A673 (cell line): ENCODE results near the gene TBPL1. TPM values are rescaled to one million over a fixed set of nuclear protein-coding genes. Genes with fewer than 3 reads are reported as not detected.

Source experiments
- BruUV-seq: library from RNA; stranded (reverse); fragments of 400-500 nt; replicated peaks from 2 replicates; lab custom pipeline; 2021; lab: Mats Ljungman, UMichigan
- CTCF ChIA-PET: fragments of 300-600 bp; sonication (Branson Sonifier 250); formaldehyde crosslinking; loops from one replicate; lab custom pipeline; 2022; ENCODE audit warnings: antibody characterized with exemption; lab: Charles Lee
- POLR2A ChIA-PET: fragments of 300-600 bp; sonication (Branson Sonifier 250); formaldehyde crosslinking; loops from one replicate; lab custom pipeline; 2022; ENCODE audit warnings: antibody characterized with exemption; ENCODE audit not compliant: low non-redundant PET; lab: Charles Lee
- DNase-seq: peaks from one replicate; pipeline ENCODE4 v3.0.0-alpha.2; 2015; ENCODE audit warnings: low spot score
- H3K27ac ChIP-seq: fragments of 200-600 bp; sonication (generic); 2 replicates; pipeline ENCODE4 v1.5.1; 2016; ENCODE audit warnings: mixed run types, low read depth, mild to moderate bottlenecking, mixed read lengths, antibody characterized with exemption, low read length; ENCODE audit not compliant: poor library complexity, severe bottlenecking
- H3K27me3 ChIP-seq: fragments of 200-600 bp; sonication (generic); replicated peaks from 2 replicates; pipeline ENCODE4 v1.6.1; 2017; ENCODE audit warnings: mixed run types, low read depth, mild to moderate bottlenecking, mixed read lengths, antibody characterized with exemption, low read length; ENCODE audit not compliant: insufficient read depth, poor library complexity
- H3K36me3 ChIP-seq: fragments of 200-600 bp; sonication (generic); 2 replicates; pipeline ENCODE4 v1.6.1; 2016; ENCODE audit warnings: mixed run types, mild to moderate bottlenecking, mixed read lengths, antibody characterized with exemption, low read length; ENCODE audit not compliant: insufficient read depth, poor library complexity, severe bottlenecking
- H3K4me1 ChIP-seq: fragments of 200-600 bp; sonication (generic); 2 replicates; pipeline ENCODE4 v1.6.1; 2017; ENCODE audit warnings: mixed run types, mild to moderate bottlenecking, mixed read lengths, antibody characterized with exemption, low read length; ENCODE audit not compliant: insufficient read depth, poor library complexity, severe bottlenecking
- H3K4me3 ChIP-seq: fragments of 200-600 bp; sonication (generic); 2 replicates; pipeline ENCODE4 v1.5.1; 2016; ENCODE audit warnings: low read depth, mixed run types, mild to moderate bottlenecking, mixed read lengths, low read length; ENCODE audit not compliant: poor library complexity, severe bottlenecking
- H3K9me3 ChIP-seq: fragments of 200-600 bp; sonication (generic); 2 replicates; pipeline ENCODE4 v1.6.1; 2016; ENCODE audit warnings: mixed run types, low read depth, mild to moderate bottlenecking, mixed read lengths, antibody characterized with exemption, low read length; ENCODE audit not compliant: poor library complexity, severe bottlenecking
- EZH2 ChIP-seq: fragments of 200-600 bp; sonication (generic); IDR thresholded peaks from 2 replicates; pipeline ENCODE4 v1.6.1; 2017; ENCODE audit warnings: borderline replicate concordance, low read depth, mild to moderate bottlenecking, mixed read lengths, antibody characterized with exemption, low read length; ENCODE audit not compliant: poor library complexity, severe bottlenecking
- intact Hi-C: fragments of 100-400 bp; cut with micrococcal nuclease; formaldehyde crosslinking; loops from one replicate; pipeline ENCODE4 v1.10.0; 2022; ENCODE audit not compliant: unreplicated experiment
- total RNA-seq: library from RNA; stranded (reverse); gene quantifications from 2 replicates; pipeline ENCODE4 v1.2.3, GENCODE V29; 2021
- TF ChIP-seq, protein P1 (sequence below): fragments of 300-800, 200-600 bp; sonication (generic); conservative IDR thresholded peaks from 2 replicates; pipeline ENCODE4 v1.5.1; 2017; ENCODE audit warnings: low read depth, mild to moderate bottlenecking, antibody characterized with exemption, low read length, moderate library complexity, mixed read lengths

TBPL1 gene
- total RNA-seq, 1 experiment from 2014 or later, result 46.3 TPM

DNA sequence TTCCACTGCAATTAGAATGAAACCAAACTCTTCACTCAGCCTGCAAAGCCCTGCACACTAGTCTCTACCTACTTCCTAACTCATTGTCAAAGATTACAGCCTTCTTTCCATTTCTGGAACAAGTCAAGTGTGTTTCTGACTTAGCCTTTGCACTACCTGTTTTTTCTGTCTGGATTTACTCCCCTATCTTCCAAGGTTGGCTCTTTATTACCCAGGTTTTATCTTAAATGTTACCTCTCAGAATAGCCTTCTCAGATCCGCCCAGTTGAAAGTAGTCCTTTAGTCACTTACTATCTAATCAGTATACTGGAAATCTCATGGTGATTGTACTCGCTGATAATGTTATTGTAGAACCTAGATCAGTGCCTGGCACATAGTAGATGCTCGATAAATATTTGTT is 42.7 kb downstream of the TBPL1 start:
- no peaks in the 10 kb centered on the region for H3K27me3 ChIP-seq
- H3K4me1 ChIP-seq, result peaks cover 4% of the 10 kb centered on the region
- ChIA-PET CTCF (no interaction called here), POLR2A (interaction anchor here (0.7 kb wide), 1 partner anchor 30 kb away, joined by 3 read pairs; no protein-coding TSS in a partner anchor)
- H3K36me3 ChIP-seq, result no peaks in the 10 kb centered on the region
- no peak overlapping the region for H3K4me3 ChIP-seq
- no peak overlapping the region for H3K27ac ChIP-seq
- TF ChIP-seq, protein P1, sequence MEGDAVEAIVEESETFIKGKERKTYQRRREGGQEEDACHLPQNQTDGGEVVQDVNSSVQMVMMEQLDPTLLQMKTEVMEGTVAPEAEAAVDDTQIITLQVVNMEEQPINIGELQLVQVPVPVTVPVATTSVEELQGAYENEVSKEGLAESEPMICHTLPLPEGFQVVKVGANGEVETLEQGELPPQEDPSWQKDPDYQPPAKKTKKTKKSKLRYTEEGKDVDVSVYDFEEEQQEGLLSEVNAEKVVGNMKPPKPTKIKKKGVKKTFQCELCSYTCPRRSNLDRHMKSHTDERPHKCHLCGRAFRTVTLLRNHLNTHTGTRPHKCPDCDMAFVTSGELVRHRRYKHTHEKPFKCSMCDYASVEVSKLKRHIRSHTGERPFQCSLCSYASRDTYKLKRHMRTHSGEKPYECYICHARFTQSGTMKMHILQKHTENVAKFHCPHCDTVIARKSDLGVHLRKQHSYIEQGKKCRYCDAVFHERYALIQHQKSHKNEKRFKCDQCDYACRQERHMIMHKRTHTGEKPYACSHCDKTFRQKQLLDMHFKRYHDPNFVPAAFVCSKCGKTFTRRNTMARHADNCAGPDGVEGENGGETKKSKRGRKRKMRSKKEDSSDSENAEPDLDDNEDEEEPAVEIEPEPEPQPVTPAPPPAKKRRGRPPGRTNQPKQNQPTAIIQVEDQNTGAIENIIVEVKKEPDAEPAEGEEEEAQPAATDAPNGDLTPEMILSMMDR, result no peak
- no peak for TF ChIP-seq EZH2
- intact Hi-C loops, result no loop called here
- no TSS peak for BruUV-seq
- H3K9me3 ChIP-seq, result no peaks in the 10 kb centered on the region
- no peak for DNase-seq

GRCh38 chr6:133997267-133997666 is 44.2 kb downstream of the TBPL1 start:
- Histone ChIP-seq H3K9me3 (no peaks in the 10 kb centered on the region), H3K36me3 (no peaks in the 10 kb centered on the region), H3K4me1 (no peaks in the 10 kb centered on the region), H3K27me3 (peaks cover 3% of the 10 kb centered on the region), H3K27ac (no peak overlapping the region), H3K4me3 (no peak overlapping the region)
- BruUV-seq, result no TSS peak
- intact Hi-C loops, result no loop called here
- DNase-seq, result no peak
- ChIA-PET POLR2A (no interaction called here), CTCF (no interaction called here)
- TF ChIP-seq, protein P1, result no peak
- TF ChIP-seq EZH2, result no peak

- Histone ChIP-seq H3K4me3 (no peak overlapping the region), H3K36me3 (no peaks in the 10 kb centered on the region), H3K27me3 (peaks cover 3% of the 10 kb centered on the region), H3K9me3 (no peaks in the 10 kb centered on the region), H3K27ac (no peak overlapping the region), H3K4me1 (no peaks in the 10 kb centered on the region)
- no peak for DNase-seq
- intact Hi-C loops, result no loop called here
- TF ChIP-seq, protein P1, result no peak
- TF ChIP-seq EZH2, result no peak
- ChIA-PET CTCF (no interaction called here), POLR2A (no interaction called here)
- BruUV-seq, result no TSS peak
Observed at GRCh38 chr6:133999305-133999704, 46.3 kb downstream of the TBPL1 start.
